Activated effector memory CD4-positive, alpha-beta T cell treated with Interleukin-2 at 50 U/mL for 16 hours (primary cell): ENCODE results near the gene DGKG.

Experiments
- DNase-seq: peaks from one replicate; pipeline ENCODE4 v3.0.0-alpha.2; 2020

DGKG gene

GRCh38 chr3:186366206-186366605 is 4.2 kb upstream of the DGKG start:
- DNase-seq, result no peak

- no peak for DNase-seq
These were observed 3.4 kb upstream of the DGKG start for GRCh38 chr3:186365202-186365974.

GRCh38 chr3:186362988-186363387 is 954 bp upstream of the DGKG start:
- no peak for DNase-seq

- no peak for DNase-seq
These were observed 456 bp upstream of the DGKG start for GRCh38 chr3:186362537-186362842.

- no peak for DNase-seq
These were observed 730 bp downstream of the DGKG start for GRCh38 chr3:186361246-186361761.

GRCh38 chr3:186360779-186361178 is 1.3 kb downstream of the DGKG start:
- no peak for DNase-seq

GRCh38 chr3:186359078-186359477 is 3.0 kb downstream of the DGKG start:
- no peak for DNase-seq

GRCh38 chr3:186356152-186356551 is 5.9 kb downstream of the DGKG start:
- DNase-seq, result no peak

- no peak for DNase-seq
These were observed 7.9 kb downstream of the DGKG start for GRCh38 chr3:186354100-186354499.

GRCh38 chr3:186352369-186352768 is 9.7 kb downstream of the DGKG start:
- DNase-seq, result no peak

GRCh38 chr3:186342197-186342596 is 19.8 kb downstream of the DGKG start:
- DNase-seq, result no peak

GRCh38 chr3:186340204-186340603 is 21.8 kb downstream of the DGKG start:
- DNase-seq, result no peak

GRCh38 chr3:186339180-186339918 is 22.7 kb downstream of the DGKG start:
- no peak for DNase-seq

- no peak for DNase-seq
These were observed 28.8 kb downstream of the DGKG start for GRCh38 chr3:186333256-186333655.

- DNase-seq, result no peak
These were observed 31.1 kb downstream of the DGKG start for GRCh38 chr3:186330772-186331460.

GRCh38 chr3:186329589-186329988 is 32.4 kb downstream of the DGKG start:
- no peak for DNase-seq

GRCh38 chr3:186327912-186328487 is 34.0 kb downstream of the DGKG start:
- DNase-seq, result no peak

- no peak for DNase-seq
These were observed 39.3 kb downstream of the DGKG start for GRCh38 chr3:186322761-186323160.

- DNase-seq, result no peak
These were observed 40.3 kb downstream of the DGKG start for GRCh38 chr3:186321746-186322145.

GRCh38 chr3:186320862-186321568 is 41.0 kb downstream of the DGKG start:
- DNase-seq, result no peak

GRCh38 chr3:186319945-186320344 is 42.1 kb downstream of the DGKG start:
- DNase-seq, result no peak

GRCh38 chr3:186318135-186318534 is 43.9 kb downstream of the DGKG start:
- no peak for DNase-seq

GRCh38 chr3:186317478-186317877 is 44.6 kb downstream of the DGKG start:
- DNase-seq, result no peak
